Ishikawa (cell line): ENCODE measurements around the gene ASB2.

Experiments used
- CREB1 ChIP-seq: IDR thresholded peaks from 2 replicates; pipeline ENCODE4 v1.6.1; 2012; ENCODE audit warnings: low read depth
- EP300 ChIP-seq: IDR thresholded peaks from 2 replicates; pipeline ENCODE4 v1.6.1; 2012; ENCODE audit warnings: borderline replicate concordance
- RAD21 ChIP-seq: IDR thresholded peaks from 2 replicates; pipeline ENCODE4 v1.6.1; 2012; ENCODE audit warnings: low read depth
- REST ChIP-seq: IDR thresholded peaks from 2 replicates; pipeline ENCODE4 v1.6.1; 2012; ENCODE audit warnings: low read depth, mild to moderate bottlenecking
- TAF1 ChIP-seq: IDR thresholded peaks from 2 replicates; pipeline ENCODE4 v1.6.1; 2012; ENCODE audit warnings: low read depth, mild to moderate bottlenecking
- TEAD4 ChIP-seq: IDR thresholded peaks from 2 replicates; pipeline ENCODE4 v1.6.1; 2012
- YY1 ChIP-seq: IDR thresholded peaks from 2 replicates; pipeline ENCODE4 v1.6.1; 2012; ENCODE audit warnings: low read depth
- ZBTB7A ChIP-seq: IDR thresholded peaks from 2 replicates; pipeline ENCODE4 v1.6.1; 2012; ENCODE audit warnings: low read depth
- TF ChIP-seq, protein P1 (sequence below): IDR thresholded peaks from 2 replicates; pipeline ENCODE4 v1.6.1; 2012

DNA sequence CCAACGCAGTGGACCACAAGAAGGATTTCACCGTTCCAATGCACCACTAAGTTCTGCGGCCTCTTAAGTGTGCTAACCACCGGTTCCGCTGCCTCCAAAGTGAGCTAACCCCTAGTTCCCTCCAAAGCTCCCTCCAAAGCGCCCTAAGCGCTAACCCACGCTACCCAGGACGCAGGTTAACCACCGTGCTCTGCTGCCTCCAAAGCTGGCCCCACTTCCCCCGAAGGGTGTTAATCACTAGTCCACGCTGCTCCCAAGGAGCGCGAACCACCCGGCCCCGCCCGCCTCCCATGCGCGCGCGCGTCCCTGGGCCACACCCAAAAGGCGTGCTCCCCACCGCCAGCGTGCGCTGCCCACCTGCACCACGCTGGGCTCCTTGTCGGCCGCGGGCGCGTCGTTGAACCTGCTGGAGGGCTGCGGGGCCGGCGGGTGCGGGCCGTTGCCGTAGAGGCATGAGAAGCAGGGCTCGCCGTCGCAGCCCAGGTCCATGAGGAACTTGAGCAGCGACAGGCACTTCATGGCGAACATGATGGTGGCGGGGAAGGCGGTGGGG lies 37.5 kb downstream of the ASB2 start:
- TF ChIP-seq, protein P1, sequence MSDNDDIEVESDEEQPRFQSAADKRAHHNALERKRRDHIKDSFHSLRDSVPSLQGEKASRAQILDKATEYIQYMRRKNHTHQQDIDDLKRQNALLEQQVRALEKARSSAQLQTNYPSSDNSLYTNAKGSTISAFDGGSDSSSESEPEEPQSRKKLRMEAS: no peak
- TF ChIP-seq TAF1: no peak
- TF ChIP-seq CREB1: no peak
- no peak for TF ChIP-seq YY1
- TF ChIP-seq REST: no peak
- no peak for TF ChIP-seq RAD21
- TF ChIP-seq TEAD4: no peak
- TF ChIP-seq ZBTB7A: no peak
- TF ChIP-seq EP300: no peak
